Body of pancreas (tissue), 4 donors: ENCODE measurements around the gene ALCAM. TPM values are rescaled to one million over a fixed set of nuclear protein-coding genes. Genes with fewer than 3 reads are reported as not detected.

Experiments used
- ATAC-seq: fragments of 150-250 bp; one replicate; pipeline ENCODE4 v1.9.1; 2016
- DNase-seq, 4 donors: peaks; one replicate each; pipeline ENCODE4 v3.0.0-alpha.2; 2019
- H3K27ac ChIP-seq, 4 donors: fragments of 200-600 bp; sonication (generic); 1 replicate in 3 of 4; 2 replicates in 1 of 4; pipeline versions ENCODE4 v1.5.1 to v1.6.1; 2016 to 2019; ENCODE audit warnings: mild to moderate bottlenecking in 1 of 4, mixed read lengths in 1 of 4, moderate library complexity in 1 of 4
- H3K27me3 ChIP-seq, 2 donors: fragments of 200-600 bp; sonication (generic); one replicate each; pipeline ENCODE4 v1.6.0; 2016; ENCODE audit warnings: mild to moderate bottlenecking in 1 of 2
- H3K36me3 ChIP-seq, 2 donors: fragments of 200-600 bp; sonication (generic); replicated peaks in 1 of 2; 2 replicates each; pipeline ENCODE4 v1.5.1; 2016; ENCODE audit warnings: low read depth in 2 of 2; ENCODE audit not compliant: insufficient read depth in 1 of 2
- H3K4me1 ChIP-seq: fragments of 200-600 bp; sonication (generic); one replicate; pipeline ENCODE4 v1.6.0; 2016
- H3K4me3 ChIP-seq, 2 donors: fragments of 200-600 bp; sonication (generic); 1 replicate in 1 of 2; 2 replicates in 1 of 2; pipeline ENCODE4 v1.5.1; 2016 to 2019
- H3K9me3 ChIP-seq, 3 donors: fragments of 200-600 bp; sonication (generic); 1 replicate in 2 of 3; 2 replicates in 1 of 3; pipeline ENCODE4 v1.5.1; 2016
- POLR2A ChIP-seq, 3 donors: fragments of 450-650 bp; IDR thresholded peaks; one replicate each; pipeline ENCODE4 v1.6.1; 2016; ENCODE audit warnings: antibody characterized with exemption in 3 of 3, mild to moderate bottlenecking in 2 of 3
- WGBS, 2 donors: methylation state at CpG; one replicate each; pipeline ENCODE4 v1.1.5; 2017; 5-methylcytosine and 5-hydroxymethylcytosine counted together
- intact Hi-C: fragments of 100-400 bp; cut with DNase I; formaldehyde crosslinking; loops from one replicate; pipeline ENCODE4 v1.15.1; 2023
- total RNA-seq, 2 donors: library from RNA; depleted of rRNA; stranded (reverse); fragments of >200 nt; gene quantifications; one replicate each; pipeline ENCODE4 v1.1.0, GENCODE V29; 2016
- TF ChIP-seq, protein P1 (sequence below), 7 experiments: fragments of 450-650 bp in 4 of 7; fragments of 200-600 bp in 3 of 7; sonication (generic) in 3 of 7; IDR thresholded peaks; one replicate each; pipeline ENCODE4 v1.5.1; 2016 to 2019; ENCODE audit warnings: antibody characterized with exemption in 7 of 7

Gene ALCAM
- total RNA-seq, 2 donors from 2014 or later, result 34.8 to 35.3 TPM

- H3K9me3 ChIP-seq, result no peaks in the 10 kb centered on the region
- TF ChIP-seq POLR2A (IDR thresholded peaks at IDR 0.05), result no peak
- TF ChIP-seq, protein P1, sequence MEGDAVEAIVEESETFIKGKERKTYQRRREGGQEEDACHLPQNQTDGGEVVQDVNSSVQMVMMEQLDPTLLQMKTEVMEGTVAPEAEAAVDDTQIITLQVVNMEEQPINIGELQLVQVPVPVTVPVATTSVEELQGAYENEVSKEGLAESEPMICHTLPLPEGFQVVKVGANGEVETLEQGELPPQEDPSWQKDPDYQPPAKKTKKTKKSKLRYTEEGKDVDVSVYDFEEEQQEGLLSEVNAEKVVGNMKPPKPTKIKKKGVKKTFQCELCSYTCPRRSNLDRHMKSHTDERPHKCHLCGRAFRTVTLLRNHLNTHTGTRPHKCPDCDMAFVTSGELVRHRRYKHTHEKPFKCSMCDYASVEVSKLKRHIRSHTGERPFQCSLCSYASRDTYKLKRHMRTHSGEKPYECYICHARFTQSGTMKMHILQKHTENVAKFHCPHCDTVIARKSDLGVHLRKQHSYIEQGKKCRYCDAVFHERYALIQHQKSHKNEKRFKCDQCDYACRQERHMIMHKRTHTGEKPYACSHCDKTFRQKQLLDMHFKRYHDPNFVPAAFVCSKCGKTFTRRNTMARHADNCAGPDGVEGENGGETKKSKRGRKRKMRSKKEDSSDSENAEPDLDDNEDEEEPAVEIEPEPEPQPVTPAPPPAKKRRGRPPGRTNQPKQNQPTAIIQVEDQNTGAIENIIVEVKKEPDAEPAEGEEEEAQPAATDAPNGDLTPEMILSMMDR (IDR thresholded peaks at IDR 0.05), result no peak
Observed at GRCh38 chr3:105334138-105334882, 32.4 kb upstream of the ALCAM start.

GRCh38 chr3:105339946-105340345 lies 26.8 kb upstream of the ALCAM start:
- no peak for TF ChIP-seq POLR2A (IDR thresholded peaks at IDR 0.05)
- TF ChIP-seq, protein P1 (IDR thresholded peaks at IDR 0.05), result no peak
- intact Hi-C loops, result no loop called here
- WGBS, 2 donors, result 24 to 31% methylated on average over 1 of the region's 1 CpG

More at GRCh38 chr3:105334138-105334882, 32.4 kb upstream of the ALCAM start:
- no peaks in the 10 kb centered on the region for H3K4me1 ChIP-seq
- no peaks in the 10 kb centered on the region for H3K36me3 ChIP-seq
- no peak overlapping the region for H3K4me3 ChIP-seq
- H3K27ac ChIP-seq, result no peak overlapping the region
- ATAC-seq, result no peak
- WGBS, 2 donors, result 46 to 68% methylated on average over 1 of the region's 1 CpG
- intact Hi-C loops, result no loop called here
- DNase-seq, result no peak
- no peaks in the 10 kb centered on the region for H3K27me3 ChIP-seq

DNA sequence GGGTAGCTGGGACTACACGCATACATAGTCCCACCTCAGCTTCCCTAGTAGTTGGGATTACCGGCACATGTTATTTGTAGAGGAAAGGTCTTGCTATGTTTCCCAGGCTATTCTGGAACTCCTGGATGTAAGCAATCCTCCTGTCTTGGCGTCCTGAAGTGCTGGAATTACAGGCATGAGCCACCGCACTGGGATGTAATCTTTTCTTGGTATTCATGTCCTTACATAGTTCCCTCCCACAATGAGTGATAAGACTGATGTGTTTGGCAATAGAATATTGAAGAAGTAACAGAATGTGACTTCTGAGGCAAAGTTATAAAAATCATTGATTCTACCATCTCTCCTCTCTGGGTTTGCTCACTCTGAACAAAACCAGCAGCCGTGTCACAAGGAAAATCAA lies 22.7 kb upstream of the ALCAM start:
- WGBS, 2 donors, result 78 to 80% methylated on average over 5 of the region's 5 CpGs
- no peaks in the 10 kb centered on the region for H3K27me3 ChIP-seq
- no peak overlapping the region for H3K27ac ChIP-seq
- TF ChIP-seq POLR2A (IDR thresholded peaks at IDR 0.05), result no peak
- TF ChIP-seq, protein P1 (IDR thresholded peaks at IDR 0.05), result no peak
- H3K4me1 ChIP-seq, result no peaks in the 10 kb centered on the region
- no peaks in the 10 kb centered on the region for H3K36me3 ChIP-seq
- no peak overlapping the region for H3K4me3 ChIP-seq
- intact Hi-C loops, result no loop called here
- ATAC-seq (no peak), DNase-seq (no peak)
- H3K9me3 ChIP-seq, result no peaks in the 10 kb centered on the region

More at GRCh38 chr3:105339946-105340345, 26.8 kb upstream of the ALCAM start:
- H3K27ac ChIP-seq, result no peak overlapping the region
- no peaks in the 10 kb centered on the region for H3K36me3 ChIP-seq
- ATAC-seq, result no peak
- H3K4me3 ChIP-seq, result no peak overlapping the region
- no peak for DNase-seq
- no peaks in the 10 kb centered on the region for H3K27me3 ChIP-seq
- H3K9me3 ChIP-seq, result no peaks in the 10 kb centered on the region
- no peaks in the 10 kb centered on the region for H3K4me1 ChIP-seq

- H3K27me3 ChIP-seq, result no peaks in the 10 kb centered on the region
- no peak for DNase-seq
- WGBS, 2 donors, result 71 to 74% methylated on average over 5 of the region's 5 CpGs
- H3K4me1 ChIP-seq, result no peaks in the 10 kb centered on the region
- H3K27ac ChIP-seq, result no peak overlapping the region
- no peaks in the 10 kb centered on the region for H3K36me3 ChIP-seq
- no peak for TF ChIP-seq POLR2A (IDR thresholded peaks at IDR 0.05)
- H3K4me3 ChIP-seq, result no peak overlapping the region
- ATAC-seq, result no peak
- intact Hi-C loops, result no loop called here
- H3K9me3 ChIP-seq, result no peaks in the 10 kb centered on the region
Observed at GRCh38 chr3:105345156-105345555, 21.6 kb upstream of the ALCAM start.

GRCh38 chr3:105347625-105348302 lies 18.9 kb upstream of the ALCAM start:
- WGBS, 2 donors, result 72 to 74% methylated on average over 3 of the region's 3 CpGs
- intact Hi-C loops, result no loop called here
- no peaks in the 10 kb centered on the region for H3K27me3 ChIP-seq
- TF ChIP-seq POLR2A (IDR thresholded peaks at IDR 0.05), result no peak
- TF ChIP-seq, protein P1 (IDR thresholded peaks at IDR 0.05), result no peak
- H3K36me3 ChIP-seq, result no peaks in the 10 kb centered on the region
- H3K27ac ChIP-seq, result no peak overlapping the region
- H3K9me3 ChIP-seq, result no peaks in the 10 kb centered on the region
- DNase-seq (no peak), ATAC-seq (no peak)
- H3K4me3 ChIP-seq, result no peak overlapping the region
- no peaks in the 10 kb centered on the region for H3K4me1 ChIP-seq
